UCSD-AML1 (cell line): ENCODE data around the gene EPHA1.

Experiments used
- DNase-seq: peaks from one replicate; lab custom pipeline; 2025; ENCODE audit not compliant: unreplicated experiment; lab: John Stamatoyannopoulos, UW

EPHA1 gene

DNA sequence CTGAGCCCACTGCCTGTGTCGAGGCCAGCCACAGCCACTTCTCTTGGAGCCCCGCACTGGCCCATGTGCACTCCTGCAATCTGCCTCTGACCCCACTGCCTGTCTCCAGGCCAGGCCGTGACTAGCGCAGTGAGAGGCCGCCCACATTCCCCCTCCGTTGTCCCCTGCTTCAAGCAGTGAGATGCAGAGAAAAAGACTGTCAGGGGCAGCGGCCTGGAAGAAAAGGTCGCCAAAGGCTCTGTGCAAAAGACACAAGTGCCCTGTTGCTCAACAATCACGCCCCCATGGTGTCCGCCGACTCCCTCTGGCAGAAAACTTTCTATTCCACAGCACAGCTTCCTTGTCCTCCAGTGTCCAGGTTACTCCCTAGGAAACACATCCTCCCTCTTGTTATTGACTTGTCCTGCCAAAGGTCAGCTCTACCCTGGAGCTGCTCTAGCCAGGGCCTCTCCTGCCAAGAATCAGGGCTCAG, 56.1 kb downstream of the EPHA1 start:
- DNase-seq = no peak

DNA sequence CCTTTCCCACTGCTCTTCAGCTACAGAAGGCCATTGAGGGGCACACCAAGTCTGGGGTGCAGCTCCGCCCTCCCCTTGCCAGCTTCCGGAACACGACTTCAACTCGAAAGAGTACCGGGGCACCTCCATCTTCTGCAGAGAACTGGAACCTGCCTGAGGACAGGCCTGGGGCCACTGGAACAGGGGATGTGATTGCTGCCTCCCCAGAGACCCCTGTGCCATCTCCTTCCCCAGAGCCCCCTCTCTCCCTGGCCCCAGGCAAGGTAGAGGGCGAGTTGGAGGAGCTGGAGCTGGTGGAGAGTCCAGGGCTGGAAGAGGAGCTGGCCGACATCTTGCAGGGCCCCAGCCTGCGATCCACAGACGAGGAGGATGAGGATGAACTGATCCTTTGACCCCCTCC, 57.1 kb downstream of the EPHA1 start:
- DNase-seq = no peak

DNA sequence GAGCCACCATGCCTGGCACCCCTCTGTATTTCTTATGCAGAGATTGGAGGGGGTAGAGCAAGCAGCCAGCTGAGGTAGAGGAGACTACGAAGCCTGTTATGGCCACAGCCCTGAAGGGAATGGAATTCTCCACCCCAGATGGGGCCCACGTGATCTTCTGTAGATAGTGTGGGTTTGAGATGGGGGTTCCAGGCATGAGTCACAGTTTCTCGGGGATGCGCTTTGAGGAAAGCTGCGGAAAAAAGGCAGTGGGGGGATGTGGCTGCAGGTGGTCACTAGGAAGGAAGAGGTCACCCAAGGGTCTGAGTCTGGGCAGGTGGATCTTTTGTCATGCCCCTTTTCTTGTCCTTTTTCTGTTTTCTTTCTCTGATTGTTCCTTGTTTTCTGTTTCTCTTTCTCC, 57.6 kb downstream of the EPHA1 start:
- DNase-seq = no peak

DNA sequence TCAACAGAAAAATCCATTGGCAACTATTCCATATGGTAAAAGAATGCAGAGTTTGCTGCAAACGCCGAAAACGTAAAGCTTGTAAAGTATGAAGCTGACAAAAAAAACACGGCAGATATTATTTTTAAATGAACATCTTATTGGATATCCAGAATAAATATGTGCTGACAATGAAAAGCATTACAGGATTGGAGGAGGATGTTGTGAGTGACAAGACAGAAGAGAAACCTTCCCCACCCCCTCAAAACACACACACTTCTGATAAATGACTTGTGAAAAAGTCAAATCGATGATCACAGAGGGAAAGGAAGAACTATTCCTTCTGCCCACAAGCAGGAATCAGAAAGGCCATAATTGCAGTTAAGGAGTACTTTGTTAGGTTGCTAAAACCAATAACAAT, 60.7 kb downstream of the EPHA1 start:
- DNase-seq = no peak

DNA sequence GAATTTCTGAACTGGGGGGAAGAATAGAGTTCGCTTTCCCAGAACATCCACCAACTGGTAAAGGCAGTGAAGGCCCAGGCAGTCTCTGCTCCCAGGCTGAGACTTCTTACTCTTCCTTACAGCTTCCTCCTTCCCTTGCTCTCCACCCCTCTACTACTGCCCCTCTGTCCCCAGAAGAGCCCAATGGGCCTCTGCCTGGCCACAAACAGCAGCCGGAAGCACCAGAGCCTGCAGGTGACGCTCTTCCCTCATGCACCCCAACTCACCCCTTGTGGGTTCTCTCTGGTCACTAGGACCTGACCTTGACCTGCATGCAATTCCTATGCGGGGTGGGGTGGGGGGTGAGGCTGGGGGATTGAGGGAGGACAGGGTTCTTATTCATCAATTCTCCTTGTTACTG, 62.6 kb downstream of the EPHA1 start:
- DNase-seq = no peak

DNA sequence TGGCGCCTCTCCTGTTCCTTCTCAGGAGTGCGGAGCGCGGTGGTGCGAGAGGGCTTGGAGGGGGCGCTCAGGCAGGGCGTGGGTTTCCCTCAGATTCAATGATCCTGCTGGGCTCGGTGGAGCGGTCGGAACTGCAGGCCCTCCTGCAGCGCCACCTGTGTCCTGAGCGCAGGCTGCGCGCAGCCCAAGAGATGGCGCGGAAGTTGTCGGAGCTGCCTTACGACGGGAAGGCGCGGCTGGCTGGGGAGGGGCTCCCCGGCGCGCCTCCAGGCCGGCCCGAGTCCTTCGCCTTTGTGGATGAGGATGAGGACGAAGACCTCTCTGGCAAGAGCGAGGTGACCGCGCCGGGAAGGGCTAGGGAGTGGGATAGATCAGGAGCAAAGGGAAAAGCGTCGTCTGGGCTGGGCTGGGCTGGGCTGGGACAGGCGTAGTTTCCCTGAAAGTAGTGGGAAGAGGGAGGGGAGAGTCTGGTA, 63.2 kb downstream of the EPHA1 start:
- DNase-seq = no peak

DNA sequence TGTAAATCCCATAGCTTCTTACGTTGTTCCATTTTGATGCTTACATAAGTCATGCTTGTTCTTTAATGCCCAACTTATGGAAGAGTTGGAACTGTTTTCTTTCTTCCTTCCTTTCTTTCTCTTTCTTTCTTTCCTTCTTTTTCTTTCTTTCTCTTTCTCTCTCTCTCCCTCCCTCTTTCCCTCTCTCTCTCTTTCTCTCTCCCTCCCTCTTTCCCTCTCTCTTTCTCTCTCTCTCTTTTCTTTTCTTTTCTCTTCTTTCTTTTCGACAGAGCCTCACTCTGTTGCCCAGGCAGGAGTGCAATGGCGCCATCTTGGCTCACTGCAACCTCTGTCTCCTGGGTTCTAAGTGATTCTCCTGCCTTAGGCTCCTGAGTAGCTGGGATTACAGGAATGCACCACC, 65.1 kb downstream of the EPHA1 start:
- DNase-seq = no peak

DNA sequence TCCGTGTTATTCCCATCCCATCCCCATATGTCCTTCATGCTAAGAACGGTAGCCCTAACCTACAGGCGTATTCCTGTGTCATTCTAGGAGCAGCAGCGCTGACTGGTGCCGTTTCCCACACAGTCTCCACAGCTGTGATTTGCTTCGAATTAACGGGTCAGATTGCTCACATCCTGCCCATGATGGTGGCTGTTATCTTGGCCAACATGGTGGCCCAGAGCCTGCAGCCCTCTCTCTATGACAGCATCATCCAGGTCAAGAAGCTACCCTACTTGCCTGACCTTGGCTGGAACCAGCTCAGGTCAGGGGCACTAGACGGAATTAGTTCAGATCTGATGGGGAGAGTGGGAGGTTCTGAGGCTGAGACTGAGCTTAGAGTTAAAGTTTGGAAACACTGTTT, 66.8 kb downstream of the EPHA1 start:
- DNase-seq = no peak
